ENCODE data around the gene CBX6. TPM values are rescaled to one million over a fixed set of nuclear protein-coding genes. Genes with fewer than 3 reads are reported as not detected.

CBX6 gene
- total and polyA plus RNA-seq, 2 donors, result 23.3 to 24.0 TPM

DNA sequence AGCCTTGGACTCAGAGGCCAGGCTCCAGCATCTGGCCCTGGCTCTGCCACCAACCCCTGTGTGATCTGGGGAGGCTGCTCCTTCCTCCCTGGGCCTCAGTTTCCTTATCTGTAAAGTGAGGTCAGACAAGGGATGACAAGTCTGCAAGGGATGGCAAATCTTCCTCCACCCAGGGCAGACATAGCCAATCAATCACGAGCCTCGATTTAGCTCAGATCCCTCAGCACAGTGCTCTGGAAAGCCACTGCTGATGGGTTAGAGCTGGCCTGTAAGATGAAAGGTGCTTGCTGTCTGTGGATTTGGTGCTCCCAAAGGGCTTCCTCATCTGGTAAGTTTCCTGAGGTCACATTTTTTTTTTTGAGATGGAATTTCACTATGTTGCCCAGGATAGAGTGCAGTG is 48.4 kb downstream of the CBX6 start:
- Histone ChIP-seq H3K27me3 (ENCODE audit: control insufficient read depth in 2 of 2, insufficient read depth in 1 of 2, low read length in 1 of 2) (peaks cover 0 to 14% of the 10 kb centered on the region in 2 donors), H3K9me3 (ENCODE audit: control insufficient read depth in 2 of 2, insufficient read depth in 1 of 2, low read length in 1 of 2) (no peaks in the 10 kb centered on the region), H3K36me3 (ENCODE audit: control insufficient read depth in 2 of 2, insufficient read depth in 2 of 2, low read length in 1 of 2) (no peaks in the 10 kb centered on the region), H3K4me3 (ENCODE audit: low read length in 2 of 2) (no peak overlapping the region), H3K27ac (ENCODE audit: low read depth in 1 of 2, low read length in 1 of 2) (no peak overlapping the region), H3K4me1 (ENCODE audit: control insufficient read depth in 2 of 2, insufficient read depth in 2 of 2, low read length in 2 of 2) (no peaks in the 10 kb centered on the region)
- no peak for DNase-seq (ENCODE audit: low read depth in 6 of 9, low spot score in 9 of 9)
- 96% methylated on average over 2 of the region's 2 CpGs for WGBS

DNA sequence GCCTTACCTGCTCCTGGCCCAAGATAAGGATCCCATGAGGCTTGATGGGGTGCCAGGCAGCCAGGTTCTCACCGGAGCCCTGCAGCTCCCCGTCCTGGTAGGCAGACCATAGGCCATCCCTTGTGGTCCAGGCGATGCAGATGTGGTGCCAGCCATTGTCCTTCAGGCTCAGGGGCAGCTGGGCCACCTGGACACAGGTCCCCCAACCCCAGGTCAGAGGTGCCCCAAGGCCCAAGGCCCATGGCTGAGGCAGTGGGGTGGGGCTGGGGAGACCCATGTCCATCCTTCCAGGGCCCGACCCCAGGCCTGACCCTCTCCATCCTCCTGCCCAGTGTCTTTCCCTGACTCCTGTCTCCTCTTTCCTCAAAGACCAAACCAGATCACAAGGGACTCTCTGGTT is 48.9 kb downstream of the CBX6 start:
- no peak overlapping the region for H3K4me3 ChIP-seq (ENCODE audit: low read length in 2 of 2)
- no peak for DNase-seq (ENCODE audit: low read depth in 6 of 9, low spot score in 9 of 9)
- no peak overlapping the region for H3K27ac ChIP-seq (ENCODE audit: low read depth in 1 of 2, low read length in 1 of 2)
- peaks cover 0 to 12% of the 10 kb centered on the region in 2 donors for H3K27me3 ChIP-seq (ENCODE audit: control insufficient read depth in 2 of 2, insufficient read depth in 1 of 2, low read length in 1 of 2)
- no peaks in the 10 kb centered on the region for H3K4me1 ChIP-seq (ENCODE audit: control insufficient read depth in 2 of 2, insufficient read depth in 2 of 2, low read length in 2 of 2)
- H3K36me3 ChIP-seq (ENCODE audit: control insufficient read depth in 2 of 2, insufficient read depth in 2 of 2, low read length in 1 of 2), result no peaks in the 10 kb centered on the region
- 98% methylated on average over 4 of the region's 4 CpGs for WGBS
- H3K9me3 ChIP-seq (ENCODE audit: control insufficient read depth in 2 of 2, insufficient read depth in 1 of 2, low read length in 1 of 2), result no peaks in the 10 kb centered on the region

DNA sequence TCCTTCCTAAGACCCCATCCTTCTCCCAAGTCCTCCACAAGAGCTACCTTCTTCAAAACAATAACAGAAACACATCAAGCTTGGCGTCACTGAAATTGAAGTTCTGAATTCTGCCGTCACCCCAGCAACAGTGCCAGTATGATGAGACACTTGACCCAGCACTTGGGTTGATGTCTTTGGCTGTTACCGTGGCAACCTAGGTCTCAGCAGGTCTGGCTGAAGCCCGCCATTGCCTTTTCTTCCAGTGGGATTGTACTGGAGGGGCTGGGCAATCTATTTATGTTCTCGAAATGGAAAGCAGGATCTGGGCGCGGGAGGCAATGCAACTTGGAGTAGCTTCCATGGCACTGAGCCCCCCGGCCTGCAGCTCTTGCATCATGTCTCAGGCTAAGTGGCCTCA is 52.0 kb downstream of the CBX6 start:
- Histone ChIP-seq H3K9me3 (ENCODE audit: control insufficient read depth in 2 of 2, insufficient read depth in 1 of 2, low read length in 1 of 2) (no peaks in the 10 kb centered on the region), H3K4me3 (ENCODE audit: low read length in 2 of 2) (no peak overlapping the region), H3K27me3 (ENCODE audit: control insufficient read depth in 2 of 2, insufficient read depth in 1 of 2, low read length in 1 of 2) (peaks cover 0 to 10% of the 10 kb centered on the region in 2 donors), H3K27ac (ENCODE audit: low read depth in 1 of 2, low read length in 1 of 2) (no peak overlapping the region), H3K36me3 (ENCODE audit: control insufficient read depth in 2 of 2, insufficient read depth in 2 of 2, low read length in 1 of 2) (no peaks in the 10 kb centered on the region), H3K4me1 (ENCODE audit: control insufficient read depth in 2 of 2, insufficient read depth in 2 of 2, low read length in 2 of 2) (no peaks in the 10 kb centered on the region)
- WGBS, result 92% methylated on average over 8 of the region's 8 CpGs
- DNase-seq (ENCODE audit: low read depth in 6 of 9, low spot score in 9 of 9), result no peak

DNA sequence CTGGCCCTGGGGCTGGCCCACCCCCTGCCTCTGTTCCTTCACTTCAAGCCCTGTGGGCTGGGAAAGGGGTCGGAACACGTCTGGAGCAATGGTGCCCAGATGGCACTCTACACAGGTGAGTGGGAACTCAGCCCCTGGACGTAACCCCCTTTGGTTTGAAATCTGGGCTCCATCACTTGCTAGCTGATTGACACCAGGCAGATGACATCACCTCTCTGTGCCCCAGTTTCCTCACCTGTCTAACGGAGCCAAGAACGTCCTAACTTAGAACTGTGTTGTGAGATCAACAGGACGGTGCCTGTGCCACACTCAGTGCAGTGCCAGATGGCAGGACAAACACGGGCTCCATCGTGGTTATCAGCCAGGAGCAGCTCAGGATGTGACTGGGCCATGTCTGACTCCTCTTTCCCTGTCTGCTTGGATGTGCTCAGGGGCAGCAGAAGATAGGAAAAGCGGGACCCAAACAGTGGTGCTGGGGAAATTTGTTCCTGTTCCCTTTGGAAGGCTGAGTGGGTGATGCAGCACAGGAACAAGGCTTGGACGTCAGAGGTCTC is 52.6 kb downstream of the CBX6 start:
- Histone ChIP-seq H3K27ac (ENCODE audit: low read depth in 1 of 2, low read length in 1 of 2) (no peak overlapping the region), H3K4me1 (ENCODE audit: control insufficient read depth in 2 of 2, insufficient read depth in 2 of 2, low read length in 2 of 2) (no peaks in the 10 kb centered on the region), H3K36me3 (ENCODE audit: control insufficient read depth in 2 of 2, insufficient read depth in 2 of 2, low read length in 1 of 2) (no peaks in the 10 kb centered on the region), H3K4me3 (ENCODE audit: low read length in 2 of 2) (no peak overlapping the region), H3K9me3 (ENCODE audit: control insufficient read depth in 2 of 2, insufficient read depth in 1 of 2, low read length in 1 of 2) (no peaks in the 10 kb centered on the region), H3K27me3 (ENCODE audit: control insufficient read depth in 2 of 2, insufficient read depth in 1 of 2, low read length in 1 of 2) (peaks cover 0 to 11% of the 10 kb centered on the region in 2 donors)
- 91% methylated on average over 10 of the region's 10 CpGs for WGBS
- DNase-seq (ENCODE audit: low read depth in 6 of 9, low spot score in 9 of 9), result no peak

DNA sequence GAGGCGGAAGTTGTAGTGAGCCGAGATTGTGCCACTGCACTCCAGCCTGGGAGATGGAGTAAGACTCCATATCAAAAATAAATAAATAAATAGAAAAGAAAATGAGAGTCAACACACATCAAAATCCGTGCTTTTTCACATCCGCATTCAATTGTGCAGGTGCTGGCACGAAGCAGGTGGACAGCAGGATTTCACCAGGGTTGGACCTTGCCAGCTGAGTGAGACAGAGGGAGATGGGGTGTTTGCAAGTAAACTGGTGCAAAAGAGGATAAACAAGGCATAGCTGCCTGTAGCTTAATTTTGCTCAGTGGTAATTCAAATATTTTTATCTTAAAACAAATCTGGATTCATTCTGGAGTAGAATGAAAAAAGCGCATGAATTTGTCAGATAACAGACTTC is 54.8 kb downstream of the CBX6 start:
- Histone ChIP-seq H3K27me3 (ENCODE audit: control insufficient read depth in 2 of 2, insufficient read depth in 1 of 2, low read length in 1 of 2) (peaks cover 0 to 11% of the 10 kb centered on the region in 2 donors), H3K4me1 (ENCODE audit: control insufficient read depth in 2 of 2, insufficient read depth in 2 of 2, low read length in 2 of 2) (no peaks in the 10 kb centered on the region), H3K36me3 (ENCODE audit: control insufficient read depth in 2 of 2, insufficient read depth in 2 of 2, low read length in 1 of 2) (no peaks in the 10 kb centered on the region), H3K9me3 (ENCODE audit: control insufficient read depth in 2 of 2, insufficient read depth in 1 of 2, low read length in 1 of 2) (no peaks in the 10 kb centered on the region), H3K4me3 (ENCODE audit: low read length in 2 of 2) (no peak overlapping the region), H3K27ac (ENCODE audit: low read depth in 1 of 2, low read length in 1 of 2) (no peak overlapping the region)
- no peak for DNase-seq (ENCODE audit: low read depth in 6 of 9, low spot score in 9 of 9)
- WGBS, result 93% methylated on average over 6 of the region's 6 CpGs

DNA sequence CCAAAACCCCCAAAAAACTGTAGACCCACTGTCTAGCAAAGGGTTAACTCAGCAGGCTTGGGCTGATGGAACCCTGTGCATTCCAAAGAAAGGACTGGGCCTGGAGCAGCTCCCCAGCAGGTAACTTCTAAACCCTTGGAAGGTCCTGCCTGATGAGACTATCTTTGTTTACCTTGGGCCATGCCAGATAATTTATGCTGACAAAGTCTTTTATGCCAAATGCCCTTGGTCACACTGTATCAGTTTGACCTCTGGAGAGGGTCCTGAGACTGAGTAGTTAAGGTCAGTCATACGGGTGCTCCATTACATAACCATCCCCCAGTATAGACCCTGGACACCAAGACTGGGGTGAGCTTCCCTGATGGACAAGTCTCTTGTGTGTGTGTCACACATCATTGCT is 56.2 kb downstream of the CBX6 start:
- Histone ChIP-seq H3K27ac (ENCODE audit: low read depth in 1 of 2, low read length in 1 of 2) (no peak overlapping the region), H3K4me3 (ENCODE audit: low read length in 2 of 2) (no peak overlapping the region), H3K9me3 (ENCODE audit: control insufficient read depth in 2 of 2, insufficient read depth in 1 of 2, low read length in 1 of 2) (no peaks in the 10 kb centered on the region), H3K27me3 (ENCODE audit: control insufficient read depth in 2 of 2, insufficient read depth in 1 of 2, low read length in 1 of 2) (peaks cover 0 to 11% of the 10 kb centered on the region in 2 donors), H3K4me1 (ENCODE audit: control insufficient read depth in 2 of 2, insufficient read depth in 2 of 2, low read length in 2 of 2) (no peaks in the 10 kb centered on the region), H3K36me3 (ENCODE audit: control insufficient read depth in 2 of 2, insufficient read depth in 2 of 2, low read length in 1 of 2) (no peaks in the 10 kb centered on the region)
- DNase-seq (ENCODE audit: low read depth in 6 of 9, low spot score in 9 of 9), result no peak
- 76% methylated on average over 1 of the region's 1 CpG for WGBS

Other genes with a start within 250 kb of the CBX6 start
- 0.66 TPM for gene FAM227A, start 215.8 kb downstream of the CBX6 start, total RNA-seq
- gene FAM227A, start 215.8 kb downstream of the CBX6 start, polyA plus RNA-seq, result 0.73 TPM
- gene CBY1, start 215.6 kb downstream of the CBX6 start, total RNA-seq, result 9.0 TPM
- gene CBY1, start 215.6 kb downstream of the CBX6 start, polyA plus RNA-seq, result 41.1 TPM
- gene TOMM22, start 190.3 kb downstream of the CBX6 start, total RNA-seq, result 63.9 TPM
- gene TOMM22, start 190.3 kb downstream of the CBX6 start, polyA plus RNA-seq, result 38.9 TPM
- gene JOSD1, start 171.3 kb downstream of the CBX6 start, total RNA-seq, result 25.7 TPM
- gene JOSD1, start 171.3 kb downstream of the CBX6 start, polyA plus RNA-seq, result 27.8 TPM
- 16.0 TPM for gene GTPBP1, start 166.3 kb downstream of the CBX6 start, total RNA-seq
- gene GTPBP1, start 166.3 kb downstream of the CBX6 start, polyA plus RNA-seq, result 16.2 TPM
- gene SUN2, start 116.2 kb downstream of the CBX6 start, total RNA-seq, result 61.5 TPM
- 64.9 TPM for gene SUN2, start 116.2 kb downstream of the CBX6 start, polyA plus RNA-seq
- 20.4 TPM for gene DNAL4, start 78.1 kb downstream of the CBX6 start, total RNA-seq
- gene DNAL4, start 78.1 kb downstream of the CBX6 start, polyA plus RNA-seq, result 19.6 TPM
- 0.28 TPM for gene NPTXR, start 28.2 kb downstream of the CBX6 start, total RNA-seq
- gene NPTXR, start 28.2 kb downstream of the CBX6 start, polyA plus RNA-seq, result 1.3 TPM
- gene APOBEC3A, start 85.4 kb upstream of the CBX6 start, total RNA-seq, result 1.4 TPM
- 17.3 TPM for gene APOBEC3A, start 85.4 kb upstream of the CBX6 start, polyA plus RNA-seq
- 6.8 TPM for gene APOBEC3B, start 110.1 kb upstream of the CBX6 start, total RNA-seq
- 9.2 TPM for gene APOBEC3B, start 110.1 kb upstream of the CBX6 start, polyA plus RNA-seq
- gene APOBEC3C, start 142.0 kb upstream of the CBX6 start, total RNA-seq, result 5.1 TPM
- 29.6 TPM for gene APOBEC3C, start 142.0 kb upstream of the CBX6 start, polyA plus RNA-seq
- 8.2 TPM for gene APOBEC3D, start 148.9 kb upstream of the CBX6 start, total RNA-seq
- 7.0 TPM for gene APOBEC3D, start 148.9 kb upstream of the CBX6 start, polyA plus RNA-seq
- gene APOBEC3F, start 168.6 kb upstream of the CBX6 start, total RNA-seq, result 6.4 TPM
- gene APOBEC3F, start 168.6 kb upstream of the CBX6 start, polyA plus RNA-seq, result 7.2 TPM
- gene APOBEC3G, start 205.1 kb upstream of the CBX6 start, total RNA-seq, result 32.3 TPM
- gene APOBEC3G, start 205.1 kb upstream of the CBX6 start, polyA plus RNA-seq, result 43.1 TPM
- 1.6 TPM for gene APOBEC3H, start 225.0 kb upstream of the CBX6 start, total RNA-seq
- 5.4 TPM for gene APOBEC3H, start 225.0 kb upstream of the CBX6 start, polyA plus RNA-seq